ENCODE data around the gene TOP3A. TPM values are rescaled to one million over a fixed set of nuclear protein-coding genes. Genes with fewer than 3 reads are reported as not detected.

The TOP3A gene
- total and polyA plus RNA-seq, 2 experiments from 2014 or later: 21.7 to 76.7 TPM

GRCh38 chr17:18332909-18333489, 18.2 kb upstream of the TOP3A start:
- H3K79me2 ChIP-seq (replicated peaks; ENCODE audit: insufficient read depth): no peaks in the 10 kb centered on the region
- no peak overlapping the region for H3K27ac ChIP-seq (ENCODE audit: low read depth)
- no peak for ATAC-seq
- peaks cover 19% of the 10 kb centered on the region for H3K36me3 ChIP-seq (ENCODE audit: insufficient read depth)
- no peak for DNase-seq (ENCODE audit: low spot score)
- no peaks in the 10 kb centered on the region for H3K27me3 ChIP-seq (ENCODE audit: insufficient read depth)
- Mint-ChIP-seq H3K27ac (no peak overlapping the region), H3K4me3 (no peak overlapping the region), H3K27me3 (ENCODE audit: insufficient read depth, low read depth, poor library complexity) (peaks cover 6% of the 10 kb centered on the region), H3K4me1 (no peaks in the 10 kb centered on the region), H3K36me3 (ENCODE audit: low read depth) (peaks cover 84% of the 10 kb centered on the region), H3K9me3 (peaks cover 18% of the 10 kb centered on the region)
- H3F3A ChIP-seq (replicated peaks; ENCODE audit: low read depth): no peaks in the 10 kb centered on the region
- H2AFZ ChIP-seq: no peak overlapping the region
- H3K4me1 ChIP-seq (ENCODE audit: insufficient read depth): no peaks in the 10 kb centered on the region
- H3K4me3 ChIP-seq: no peak overlapping the region
- TF ChIP-seq EZH2 (IDR thresholded peaks at IDR 0.05; ENCODE audit: low read depth, unreplicated experiment): no peak
- no peak for TF ChIP-seq NANOG (IDR thresholded peaks at IDR 0.05; ENCODE audit: borderline replicate concordance)
- TF ChIP-seq ZNF331 (CRISPR knock-in tag; IDR thresholded peaks at IDR 0.05; ENCODE audit: low read depth): no peak
- no peak for TF ChIP-seq JUNB (IDR thresholded peaks at IDR 0.05; ENCODE audit: unreplicated experiment)
- TF ChIP-seq ETS1 (IDR thresholded peaks at IDR 0.05): no peak
- no peak for TF ChIP-seq CTCF (conservative IDR thresholded peaks at IDR 0.05; ENCODE audit: low read depth in 2 of 2)
- no peak for TF ChIP-seq CREB1 (CRISPR knock-in tag; IDR thresholded peaks at IDR 0.05; ENCODE audit: low read depth)
- no peak for TF ChIP-seq EZH2phosphoT487 (IDR thresholded peaks at IDR 0.05; ENCODE audit: unreplicated experiment)
- TF ChIP-seq ZNF114 (CRISPR knock-in tag; IDR thresholded peaks at IDR 0.05): no peak
- TF ChIP-seq REST (IDR thresholded peaks at IDR 0.05; ENCODE audit: unreplicated experiment): no peak
- TF ChIP-seq STAT1 (IDR thresholded peaks at IDR 0.05; ENCODE audit: unreplicated experiment): no peak
- TF ChIP-seq ZNF462 (CRISPR knock-in tag; IDR thresholded peaks at IDR 0.05): no peak
- TF ChIP-seq POLR2AphosphoS5 (IDR thresholded peaks at IDR 0.05; ENCODE audit: low read depth): no peak
- H4K20me1 ChIP-seq (replicated peaks; ENCODE audit: insufficient read depth): peaks cover 5% of the 10 kb centered on the region
- H3K9me2 ChIP-seq (ENCODE audit: insufficient read depth): no peaks in the 10 kb centered on the region
- no peak overlapping the region for H3K4me2 ChIP-seq

All from GM23338 (cell line).